Caco-2 (cell line): ENCODE data around the gene SCGN. TPM values are rescaled to one million over a fixed set of nuclear protein-coding genes. Genes with fewer than 3 reads are reported as not detected.

Source experiments
- BruUV-seq: library from RNA; stranded (reverse); fragments of 400-500 nt; replicated peaks from 2 replicates; lab custom pipeline; 2021; lab: Mats Ljungman, UMichigan
- CTCF ChIA-PET: fragments of 300-600 bp; sonication (Branson Sonifier 250); formaldehyde crosslinking; loops from one replicate; lab custom pipeline; 2022; ENCODE audit warnings: antibody characterized with exemption; lab: Charles Lee
- POLR2A ChIA-PET: fragments of 300-600 bp; sonication (Branson Sonifier 250); formaldehyde crosslinking; loops from one replicate; lab custom pipeline; 2022; ENCODE audit warnings: antibody characterized with exemption; lab: Charles Lee
- DNase-seq, 2 experiments: peaks; one replicate each; pipeline versions ENCODE4 v3.0.0 to v3.0.0-alpha.2; 2020 to 2022
- H3K27me3 ChIP-seq: replicated peaks from 2 replicates; pipeline ENCODE4 v1.6.0; 2011; ENCODE audit warnings: low read length; ENCODE audit not compliant: control insufficient read depth, insufficient read depth
- H3K36me3 ChIP-seq: 2 replicates; pipeline ENCODE4 v1.5.1; 2011; ENCODE audit warnings: low read length; ENCODE audit not compliant: control insufficient read depth, insufficient read depth
- H3K4me1 ChIP-seq: fragments of 250-450 bp; sonication (Bioruptor Pico); 2 replicates; pipeline ENCODE4 v1.5.1; 2020; ENCODE audit warnings: mild to moderate bottlenecking
- H3K4me3 ChIP-seq: 2 replicates; pipeline ENCODE4 v1.5.1; 2011; ENCODE audit warnings: low read depth, mild to moderate bottlenecking, control low read depth, low read length
- H3K9me3 ChIP-seq: fragments of 250-450 bp; sonication (Bioruptor Pico); 2 replicates; pipeline ENCODE4 v1.5.1; 2020; ENCODE audit warnings: mild to moderate bottlenecking, moderate library complexity
- H3K27ac Mint-ChIP-seq: one replicate; pipeline ENCODE4 v1.8.0; 2022; ENCODE audit warnings: mixed read lengths; ENCODE audit not compliant: unreplicated experiment
- H3K27me3 Mint-ChIP-seq: one replicate; pipeline ENCODE4 v1.8.0; 2022; ENCODE audit warnings: mixed read lengths; ENCODE audit not compliant: insufficient read depth, unreplicated experiment
- H3K36me3 Mint-ChIP-seq: one replicate; pipeline ENCODE4 v1.8.0; 2022; ENCODE audit warnings: mild to moderate bottlenecking, mixed read lengths; ENCODE audit not compliant: insufficient read depth, unreplicated experiment
- H3K4me1 Mint-ChIP-seq: one replicate; pipeline ENCODE4 v1.8.0; 2022; ENCODE audit warnings: low read depth, mixed read lengths; ENCODE audit not compliant: unreplicated experiment
- H3K4me3 Mint-ChIP-seq: one replicate; pipeline ENCODE4 v1.8.0; 2022; ENCODE audit warnings: mild to moderate bottlenecking, moderate library complexity, mixed read lengths; ENCODE audit not compliant: unreplicated experiment
- H3K9me3 Mint-ChIP-seq: one replicate; pipeline ENCODE4 v1.8.0; 2022; ENCODE audit warnings: mixed read lengths; ENCODE audit not compliant: unreplicated experiment
- intact Hi-C: fragments of 100-400 bp; cut with micrococcal nuclease; formaldehyde crosslinking; loops from one replicate; pipeline ENCODE4 v1.10.0; 2022; ENCODE audit not compliant: unreplicated experiment
- total RNA-seq: library from RNA; stranded (reverse); gene quantifications from 2 replicates; pipeline ENCODE4 v1.2.3, GENCODE V29; 2022
- TF ChIP-seq, protein P1 (sequence below), 2 experiments: fragments of 200-600 bp in 1 of 2; IDR thresholded peaks; 1 replicate in 1 of 2; 2 replicates in 1 of 2; pipeline versions ENCODE4 v1.5.1 to v1.8.0; 2011 to 2022; ENCODE audit warnings: antibody characterized with exemption in 1 of 2, control low read depth in 1 of 2, inconsistent platforms in 1 of 2, low read depth in 1 of 2, low read length in 1 of 2, mild to moderate bottlenecking in 1 of 2, moderate library complexity in 1 of 2; ENCODE audit not compliant: insufficient read depth in 1 of 2, severe bottlenecking in 1 of 2, unreplicated experiment in 1 of 2

SCGN gene
- total RNA-seq, 1 experiment from 2014 or later, result 7.7 TPM

DNA sequence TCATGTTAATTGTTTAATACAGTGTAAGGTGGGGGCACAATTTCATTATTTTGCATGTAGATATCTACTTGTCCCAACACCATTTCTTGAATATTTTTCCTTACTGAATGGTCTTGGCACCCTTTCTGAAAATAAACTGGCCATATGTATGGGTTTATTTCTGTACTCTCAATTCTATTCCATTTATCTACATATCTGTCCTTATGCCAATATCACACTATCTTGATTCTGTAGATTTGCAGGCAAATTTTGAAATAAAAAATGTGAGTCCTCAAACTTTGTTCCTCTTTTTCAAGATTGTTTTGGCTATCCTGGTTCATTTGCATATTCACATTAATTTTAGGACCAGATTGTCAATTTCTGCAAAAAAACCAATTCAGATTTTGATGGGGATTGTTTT, 34.8 kb downstream of the SCGN start:
- H3K9me3 Mint-ChIP-seq, result no peaks in the 10 kb centered on the region
- H3K4me3 ChIP-seq, result no peak overlapping the region
- ChIA-PET POLR2A (no interaction called here), CTCF (interaction anchor here (0.7 kb wide), 1 partner anchor 13 kb away, joined by 5 read pairs; no protein-coding TSS in a partner anchor)
- peaks cover 5% of the 10 kb centered on the region for H3K36me3 Mint-ChIP-seq
- H3K4me1 ChIP-seq, result no peaks in the 10 kb centered on the region
- BruUV-seq, result no TSS peak
- H3K27ac Mint-ChIP-seq, result no peak overlapping the region
- H3K27me3 ChIP-seq, result no peaks in the 10 kb centered on the region
- TF ChIP-seq, protein P1, sequence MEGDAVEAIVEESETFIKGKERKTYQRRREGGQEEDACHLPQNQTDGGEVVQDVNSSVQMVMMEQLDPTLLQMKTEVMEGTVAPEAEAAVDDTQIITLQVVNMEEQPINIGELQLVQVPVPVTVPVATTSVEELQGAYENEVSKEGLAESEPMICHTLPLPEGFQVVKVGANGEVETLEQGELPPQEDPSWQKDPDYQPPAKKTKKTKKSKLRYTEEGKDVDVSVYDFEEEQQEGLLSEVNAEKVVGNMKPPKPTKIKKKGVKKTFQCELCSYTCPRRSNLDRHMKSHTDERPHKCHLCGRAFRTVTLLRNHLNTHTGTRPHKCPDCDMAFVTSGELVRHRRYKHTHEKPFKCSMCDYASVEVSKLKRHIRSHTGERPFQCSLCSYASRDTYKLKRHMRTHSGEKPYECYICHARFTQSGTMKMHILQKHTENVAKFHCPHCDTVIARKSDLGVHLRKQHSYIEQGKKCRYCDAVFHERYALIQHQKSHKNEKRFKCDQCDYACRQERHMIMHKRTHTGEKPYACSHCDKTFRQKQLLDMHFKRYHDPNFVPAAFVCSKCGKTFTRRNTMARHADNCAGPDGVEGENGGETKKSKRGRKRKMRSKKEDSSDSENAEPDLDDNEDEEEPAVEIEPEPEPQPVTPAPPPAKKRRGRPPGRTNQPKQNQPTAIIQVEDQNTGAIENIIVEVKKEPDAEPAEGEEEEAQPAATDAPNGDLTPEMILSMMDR (IDR thresholded peaks at IDR 0.05; ENCODE audit: insufficient read depth in 1 of 2, low read depth in 1 of 2, low read length in 1 of 2, severe bottlenecking in 1 of 2, unreplicated experiment in 1 of 2), result no peak
- no peaks in the 10 kb centered on the region for H3K4me1 Mint-ChIP-seq
- H3K27me3 Mint-ChIP-seq, result no peaks in the 10 kb centered on the region
- H3K4me3 Mint-ChIP-seq, result no peak overlapping the region
- H3K36me3 ChIP-seq, result no peaks in the 10 kb centered on the region
- no peaks in the 10 kb centered on the region for H3K9me3 ChIP-seq
- intact Hi-C loops, result no loop called here
- no peak for DNase-seq

GRCh38 chr6:25689966-25690365, 38.0 kb downstream of the SCGN start:
- TF ChIP-seq, protein P1 (IDR thresholded peaks at IDR 0.05; ENCODE audit: insufficient read depth in 1 of 2, low read depth in 1 of 2, low read length in 1 of 2, severe bottlenecking in 1 of 2, unreplicated experiment in 1 of 2), result no peak
- Histone ChIP-seq H3K4me1 (no peaks in the 10 kb centered on the region), H3K36me3 (no peaks in the 10 kb centered on the region), H3K4me3 (no peak overlapping the region), H3K9me3 (no peaks in the 10 kb centered on the region), H3K27me3 (no peaks in the 10 kb centered on the region)
- BruUV-seq, result no TSS peak
- Mint-ChIP-seq H3K4me3 (no peak overlapping the region), H3K27ac (no peak overlapping the region), H3K4me1 (no peaks in the 10 kb centered on the region), H3K27me3 (no peaks in the 10 kb centered on the region), H3K36me3 (no peaks in the 10 kb centered on the region), H3K9me3 (no peaks in the 10 kb centered on the region)
- no peak for DNase-seq
- POLR2A ChIA-PET, result no interaction called here
- CTCF ChIA-PET, result no interaction called here
- intact Hi-C loops, result no loop called here

DNA sequence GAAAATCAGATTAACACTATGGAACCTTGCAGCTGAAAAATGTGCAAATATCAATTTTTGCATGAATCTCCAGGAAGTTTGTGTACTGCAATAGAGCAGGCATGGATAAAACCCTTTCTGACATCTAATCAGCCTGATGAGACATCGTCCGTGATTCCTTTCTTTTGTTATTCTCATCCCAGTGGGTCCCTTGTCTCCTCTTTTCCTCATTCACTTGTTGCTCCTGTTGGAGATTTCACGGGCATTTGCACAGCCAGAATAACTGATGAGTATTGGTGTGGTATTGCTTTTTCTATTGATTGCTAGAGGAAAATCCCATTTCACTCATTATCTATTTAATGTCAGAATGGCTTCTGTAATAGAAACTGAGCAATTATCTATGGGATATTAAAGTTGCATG, 39.9 kb downstream of the SCGN start:
- ChIA-PET CTCF (no interaction called here), POLR2A (no interaction called here)
- Histone ChIP-seq H3K4me3 (no peak overlapping the region), H3K4me1 (no peaks in the 10 kb centered on the region), H3K27me3 (no peaks in the 10 kb centered on the region), H3K36me3 (no peaks in the 10 kb centered on the region), H3K9me3 (no peaks in the 10 kb centered on the region)
- Mint-ChIP-seq H3K27me3 (no peaks in the 10 kb centered on the region), H3K9me3 (no peaks in the 10 kb centered on the region), H3K36me3 (no peaks in the 10 kb centered on the region), H3K4me3 (no peak overlapping the region), H3K27ac (no peak overlapping the region), H3K4me1 (no peaks in the 10 kb centered on the region)
- no TSS peak for BruUV-seq
- no peak for DNase-seq
- TF ChIP-seq, protein P1 (IDR thresholded peaks at IDR 0.05; ENCODE audit: insufficient read depth in 1 of 2, low read depth in 1 of 2, low read length in 1 of 2, severe bottlenecking in 1 of 2, unreplicated experiment in 1 of 2), result no peak
- intact Hi-C loops, result no loop called here
